ENCODE data around the gene NPTX1. TPM values are rescaled to one million over a fixed set of nuclear protein-coding genes. Genes with fewer than 3 reads are reported as not detected.
"Not testable (repeated sequence)": the region's sequence is repeated elsewhere in the genome, so short reads cannot be mapped to it uniquely, and the experiment has no call there.

The NPTX1 gene
- total and polyA plus RNA-seq, 2 donors = 1.4 to 2.3 TPM

GRCh38 chr17:80511222-80512180 lies 35.1 kb upstream of the NPTX1 start:
- Histone ChIP-seq H3K36me3 (ENCODE audit: insufficient read depth) (no peaks in the 10 kb centered on the region), H3K27ac (ENCODE audit: low read depth) (no peak overlapping the region)

GRCh38 chr17:80510772-80511171 lies 34.4 kb upstream of the NPTX1 start:
- 73% methylated on average over 9 of the region's 9 CpGs for WGBS
- Histone ChIP-seq H3K4me3 (ENCODE audit: low read depth, low read length) (no peak overlapping the region), H3K27ac (ENCODE audit: low read depth) (no peak overlapping the region), H3K36me3 (ENCODE audit: insufficient read depth) (no peaks in the 10 kb centered on the region), H3K4me1 (ENCODE audit: insufficient read depth) (no peaks in the 10 kb centered on the region)
- DNase-seq (ENCODE audit: extremely low spot score) = no peak

More at GRCh38 chr17:80511222-80512180, 35.1 kb upstream of the NPTX1 start:
- 52% methylated on average over 18 of the region's 18 CpGs for WGBS
- Histone ChIP-seq H3K4me1 (ENCODE audit: insufficient read depth) (no peaks in the 10 kb centered on the region), H3K4me3 (ENCODE audit: low read depth, low read length) (no peak overlapping the region)
- DNase-seq (ENCODE audit: extremely low spot score) = no peak

- Histone ChIP-seq H3K27ac (ENCODE audit: low read depth) (no peak overlapping the region), H3K4me3 (ENCODE audit: low read depth, low read length) (no peak overlapping the region), H3K4me1 (ENCODE audit: insufficient read depth) (no peaks in the 10 kb centered on the region), H3K36me3 (ENCODE audit: insufficient read depth) (no peaks in the 10 kb centered on the region)
- DNase-seq (ENCODE audit: extremely low spot score) = no peak
- WGBS = 84% methylated on average over 14 of the region's 14 CpGs
These were observed 33.7 kb upstream of the NPTX1 start for GRCh38 chr17:80510132-80510531.

- DNase-seq (ENCODE audit: extremely low spot score) = no peak
- Histone ChIP-seq H3K4me1 (ENCODE audit: insufficient read depth) (no peaks in the 10 kb centered on the region), H3K4me3 (ENCODE audit: low read depth, low read length) (no peak overlapping the region), H3K36me3 (ENCODE audit: insufficient read depth) (no peaks in the 10 kb centered on the region), H3K27ac (ENCODE audit: low read depth) (no peak overlapping the region)
- 72% methylated on average over 8 of the region's 8 CpGs for WGBS
These were observed 32.9 kb upstream of the NPTX1 start for GRCh38 chr17:80509311-80509710.

GRCh38 chr17:80507965-80508364 lies 31.6 kb upstream of the NPTX1 start:
- Histone ChIP-seq H3K27ac (ENCODE audit: low read depth) (no peak overlapping the region), H3K36me3 (ENCODE audit: insufficient read depth) (no peaks in the 10 kb centered on the region), H3K4me3 (ENCODE audit: low read depth, low read length) (no peak overlapping the region), H3K4me1 (ENCODE audit: insufficient read depth) (no peaks in the 10 kb centered on the region)
- DNase-seq (ENCODE audit: extremely low spot score) = no peak
- 91% methylated on average over 3 of the region's 3 CpGs for WGBS

- H3K4me1 ChIP-seq (ENCODE audit: insufficient read depth) = not testable (repeated sequence)
These were observed 30.8 kb upstream of the NPTX1 start for GRCh38 chr17:80507177-80507576.

GRCh38 chr17:80504686-80505413 lies 28.4 kb upstream of the NPTX1 start:
- Histone ChIP-seq H3K4me3 (ENCODE audit: low read depth, low read length) (no peak overlapping the region), H3K36me3 (ENCODE audit: insufficient read depth) (no peaks in the 10 kb centered on the region), H3K27ac (ENCODE audit: low read depth) (no peak overlapping the region), H3K4me1 (ENCODE audit: insufficient read depth) (no peaks in the 10 kb centered on the region)
- no peak for DNase-seq (ENCODE audit: extremely low spot score)
- 29% methylated on average over 8 of the region's 8 CpGs for WGBS

More at GRCh38 chr17:80507177-80507576, 30.8 kb upstream of the NPTX1 start:
- DNase-seq (ENCODE audit: extremely low spot score); H3K27ac ChIP-seq (ENCODE audit: low read depth); H3K4me3 ChIP-seq (ENCODE audit: low read depth, low read length); H3K36me3 ChIP-seq (ENCODE audit: insufficient read depth): not testable (repeated sequence)
- 52% methylated on average over 4 of the region's 4 CpGs for WGBS

GRCh38 chr17:80503921-80504320 lies 27.5 kb upstream of the NPTX1 start:
- Histone ChIP-seq H3K4me3 (ENCODE audit: low read depth, low read length) (no peak overlapping the region), H3K27ac (ENCODE audit: low read depth) (no peak overlapping the region), H3K36me3 (ENCODE audit: insufficient read depth) (no peaks in the 10 kb centered on the region), H3K4me1 (ENCODE audit: insufficient read depth) (no peaks in the 10 kb centered on the region)
- no peak for DNase-seq (ENCODE audit: extremely low spot score)

GRCh38 chr17:80503031-80503430 lies 26.6 kb upstream of the NPTX1 start:
- H3K36me3 ChIP-seq (ENCODE audit: insufficient read depth) = no peaks in the 10 kb centered on the region
- no peak for DNase-seq (ENCODE audit: extremely low spot score)
- H3K4me3 ChIP-seq (ENCODE audit: low read depth, low read length) = no peak overlapping the region
- WGBS = 80% methylated on average over 2 of the region's 2 CpGs
- H3K4me1 ChIP-seq (ENCODE audit: insufficient read depth) = no peaks in the 10 kb centered on the region
- H3K27ac ChIP-seq (ENCODE audit: low read depth) = no peak overlapping the region

- Histone ChIP-seq H3K4me1 (ENCODE audit: insufficient read depth) (no peaks in the 10 kb centered on the region), H3K27ac (ENCODE audit: low read depth) (no peak overlapping the region), H3K36me3 (ENCODE audit: insufficient read depth) (no peaks in the 10 kb centered on the region), H3K4me3 (ENCODE audit: low read depth, low read length) (no peak overlapping the region)
- no peak for DNase-seq (ENCODE audit: extremely low spot score)
- 88% methylated on average over 5 of the region's 5 CpGs for WGBS
These were observed 26.1 kb upstream of the NPTX1 start for GRCh38 chr17:80502578-80502877.

GRCh38 chr17:80501741-80502577 lies 25.6 kb upstream of the NPTX1 start:
- WGBS = 64% methylated on average over 24 of the region's 24 CpGs
- Histone ChIP-seq H3K36me3 (ENCODE audit: insufficient read depth) (no peaks in the 10 kb centered on the region), H3K27ac (ENCODE audit: low read depth) (no peak overlapping the region), H3K4me3 (ENCODE audit: low read depth, low read length) (no peak overlapping the region), H3K4me1 (ENCODE audit: insufficient read depth) (no peaks in the 10 kb centered on the region)
- no peak for DNase-seq (ENCODE audit: extremely low spot score)

- Histone ChIP-seq H3K4me1 (ENCODE audit: insufficient read depth) (no peaks in the 10 kb centered on the region), H3K36me3 (ENCODE audit: insufficient read depth) (no peaks in the 10 kb centered on the region), H3K27ac (ENCODE audit: low read depth) (no peak overlapping the region), H3K4me3 (ENCODE audit: low read depth, low read length) (no peak overlapping the region)
- no peak for DNase-seq (ENCODE audit: extremely low spot score)
- WGBS = 74% methylated on average over 22 of the region's 22 CpGs
These were observed 23.7 kb upstream of the NPTX1 start for GRCh38 chr17:80499961-80500665.

GRCh38 chr17:80499560-80499959 lies 23.2 kb upstream of the NPTX1 start:
- DNase-seq (ENCODE audit: extremely low spot score) = no peak
- no peak overlapping the region for H3K4me3 ChIP-seq (ENCODE audit: low read depth, low read length)
- 83% methylated on average over 9 of the region's 9 CpGs for WGBS
- no peaks in the 10 kb centered on the region for H3K36me3 ChIP-seq (ENCODE audit: insufficient read depth)
- no peaks in the 10 kb centered on the region for H3K4me1 ChIP-seq (ENCODE audit: insufficient read depth)
- no peak overlapping the region for H3K27ac ChIP-seq (ENCODE audit: low read depth)

Measured in urinary bladder (tissue), 4 donors.